ENCODE data around the gene CLASP2.

DNA sequence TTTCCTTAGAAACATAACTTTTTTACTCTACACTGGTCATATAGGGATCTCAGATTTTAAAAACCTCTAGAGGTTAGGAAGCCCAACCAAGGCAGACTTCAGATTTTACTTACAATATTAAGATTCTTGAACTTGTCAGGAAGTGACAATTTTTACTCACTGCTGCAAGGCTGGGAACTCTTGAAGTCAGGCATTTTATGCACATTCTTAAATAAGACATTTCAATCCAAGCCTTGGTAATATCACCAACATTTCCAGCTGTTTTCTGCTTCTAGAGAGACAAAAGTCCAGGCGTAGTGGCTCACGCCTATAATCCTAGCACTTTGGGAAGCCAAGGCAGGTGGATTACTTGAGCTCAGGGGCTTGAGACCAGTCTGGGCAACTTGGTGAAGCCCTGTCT lies 244.2 kb downstream of the CLASP2 start:
- TF ChIP-seq EZH2phosphoT487 (IDR thresholded peaks at IDR 0.05; ENCODE audit: insufficient read depth, low read depth) (no peak), EZH2 (IDR thresholded peaks at IDR 0.05; ENCODE audit: insufficient read depth, poor library complexity, severe bottlenecking) (no peak)

Data from GM23248 (cell line).